Loucy (cell line): Measurements from ENCODE around the gene CXorf66.

Experiments
- H2AFZ ChIP-seq: fragments of 200-600 bp; sonication (generic); 2 replicates; pipeline ENCODE4 v1.6.0; 2016; ENCODE audit warnings: antibody characterized with exemption, mild to moderate bottlenecking, low read length, moderate library complexity
- H3F3A ChIP-seq: fragments of 200-600 bp; 2 replicates; pipeline ENCODE4 v1.6.0; 2016; ENCODE audit warnings: antibody characterized with exemption, low read depth, mild to moderate bottlenecking
- H3K27me3 ChIP-seq: fragments of 200-600 bp; sonication (generic); 2 replicates; pipeline ENCODE4 v1.6.1; 2014; ENCODE audit warnings: low read length, mild to moderate bottlenecking; ENCODE audit not compliant: insufficient read depth, poor library complexity, severe bottlenecking
- H3K36me3 ChIP-seq: fragments of 200-600 bp; sonication (generic); 2 replicates; pipeline ENCODE4 v1.6.1; 2016; ENCODE audit warnings: low read length; ENCODE audit not compliant: insufficient read depth
- H3K4me1 ChIP-seq: fragments of 200-600 bp; sonication (generic); 2 replicates; pipeline ENCODE4 v1.5.1; 2014; ENCODE audit warnings: low read length, mild to moderate bottlenecking; ENCODE audit not compliant: insufficient read depth, poor library complexity, severe bottlenecking
- H3K4me2 ChIP-seq: fragments of 200-600 bp; sonication (generic); 2 replicates; pipeline ENCODE4 v1.6.0; 2014; ENCODE audit warnings: antibody characterized with exemption, low read length, low read depth, mild to moderate bottlenecking; ENCODE audit not compliant: poor library complexity, severe bottlenecking
- H3K4me3 ChIP-seq: fragments of 200-600 bp; sonication (generic); 2 replicates; pipeline ENCODE4 v1.5.1; 2014; ENCODE audit warnings: low read length, mild to moderate bottlenecking, mixed read lengths; ENCODE audit not compliant: poor library complexity, severe bottlenecking
- H3K79me2 ChIP-seq: fragments of 200-600 bp; sonication (generic); 2 replicates; pipeline ENCODE4 v1.6.1; 2014; ENCODE audit warnings: low read length; ENCODE audit not compliant: insufficient read depth
- H3K9ac ChIP-seq: fragments of 200-600 bp; sonication (generic); 2 replicates; pipeline ENCODE4 v1.6.0; 2014; ENCODE audit warnings: mild to moderate bottlenecking, low read depth, low read length, moderate library complexity; ENCODE audit not compliant: poor library complexity, severe bottlenecking
- H3K9me2 ChIP-seq: fragments of 200-600 bp; sonication (generic); replicated peaks from 2 replicates; pipeline ENCODE4 v1.6.1; 2016; ENCODE audit warnings: low read depth, low read length, mixed read lengths
- H3K9me3 ChIP-seq: fragments of 200-600 bp; sonication (generic); 2 replicates; pipeline ENCODE4 v1.6.1; 2014; ENCODE audit warnings: mild to moderate bottlenecking, antibody characterized with exemption, low read length, low read depth; ENCODE audit not compliant: insufficient read depth
- H4K20me1 ChIP-seq: fragments of 200-600 bp; sonication (generic); 2 replicates; pipeline ENCODE4 v1.6.0; 2014; ENCODE audit warnings: antibody characterized with exemption, low read length, mild to moderate bottlenecking; ENCODE audit not compliant: insufficient read depth, poor library complexity, severe bottlenecking
- EZH2phosphoT487 ChIP-seq: fragments of 200-600 bp; IDR thresholded peaks from 2 replicates; pipeline ENCODE4 v1.6.1; 2018; ENCODE audit warnings: antibody characterized with exemption, mild to moderate bottlenecking, moderate library complexity, borderline replicate concordance
- TF ChIP-seq, protein P1 (sequence below): fragments of 200-600 bp; sonication (generic); conservative IDR thresholded peaks from 2 replicates; pipeline ENCODE4 v1.5.1; 2014; ENCODE audit warnings: mild to moderate bottlenecking, antibody characterized with exemption, low read length

CXorf66 gene

GRCh38 chrX:139972629-139973624, 7.6 kb upstream of the CXorf66 start:
- H2AFZ ChIP-seq: no peak overlapping the region
- no peak overlapping the region for H3K9ac ChIP-seq
- no peaks in the 10 kb centered on the region for H3K4me1 ChIP-seq
- H3K36me3 ChIP-seq: no peaks in the 10 kb centered on the region
- no peaks in the 10 kb centered on the region for H3F3A ChIP-seq
- no peaks in the 10 kb centered on the region for H3K9me3 ChIP-seq
- H3K79me2 ChIP-seq: no peaks in the 10 kb centered on the region
- no peaks in the 10 kb centered on the region for H4K20me1 ChIP-seq
- no peak overlapping the region for H3K4me3 ChIP-seq
- TF ChIP-seq, protein P1, sequence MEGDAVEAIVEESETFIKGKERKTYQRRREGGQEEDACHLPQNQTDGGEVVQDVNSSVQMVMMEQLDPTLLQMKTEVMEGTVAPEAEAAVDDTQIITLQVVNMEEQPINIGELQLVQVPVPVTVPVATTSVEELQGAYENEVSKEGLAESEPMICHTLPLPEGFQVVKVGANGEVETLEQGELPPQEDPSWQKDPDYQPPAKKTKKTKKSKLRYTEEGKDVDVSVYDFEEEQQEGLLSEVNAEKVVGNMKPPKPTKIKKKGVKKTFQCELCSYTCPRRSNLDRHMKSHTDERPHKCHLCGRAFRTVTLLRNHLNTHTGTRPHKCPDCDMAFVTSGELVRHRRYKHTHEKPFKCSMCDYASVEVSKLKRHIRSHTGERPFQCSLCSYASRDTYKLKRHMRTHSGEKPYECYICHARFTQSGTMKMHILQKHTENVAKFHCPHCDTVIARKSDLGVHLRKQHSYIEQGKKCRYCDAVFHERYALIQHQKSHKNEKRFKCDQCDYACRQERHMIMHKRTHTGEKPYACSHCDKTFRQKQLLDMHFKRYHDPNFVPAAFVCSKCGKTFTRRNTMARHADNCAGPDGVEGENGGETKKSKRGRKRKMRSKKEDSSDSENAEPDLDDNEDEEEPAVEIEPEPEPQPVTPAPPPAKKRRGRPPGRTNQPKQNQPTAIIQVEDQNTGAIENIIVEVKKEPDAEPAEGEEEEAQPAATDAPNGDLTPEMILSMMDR: no peak
- TF ChIP-seq EZH2phosphoT487: no peak
- no peaks in the 10 kb centered on the region for H3K9me2 ChIP-seq
- no peak overlapping the region for H3K4me2 ChIP-seq
- no peaks in the 10 kb centered on the region for H3K27me3 ChIP-seq

- H3K4me3 ChIP-seq: no peak overlapping the region
- no peak for TF ChIP-seq EZH2phosphoT487
- TF ChIP-seq, protein P1: no peak
Observed at GRCh38 chrX:139972113-139972512, 6.8 kb upstream of the CXorf66 start.

GRCh38 chrX:139971394-139971749, 6.1 kb upstream of the CXorf66 start:
- H3K9ac ChIP-seq: no peak overlapping the region
- H3K4me2 ChIP-seq: no peak overlapping the region
- H3K27me3 ChIP-seq: no peaks in the 10 kb centered on the region

More at GRCh38 chrX:139972113-139972512, 6.8 kb upstream of the CXorf66 start:
- no peaks in the 10 kb centered on the region for H4K20me1 ChIP-seq
- no peaks in the 10 kb centered on the region for H3K9me3 ChIP-seq
- no peak overlapping the region for H2AFZ ChIP-seq
- H3K4me2 ChIP-seq: no peak overlapping the region
- no peaks in the 10 kb centered on the region for H3F3A ChIP-seq
- H3K27me3 ChIP-seq: no peaks in the 10 kb centered on the region
- H3K4me1 ChIP-seq: no peaks in the 10 kb centered on the region
- no peaks in the 10 kb centered on the region for H3K36me3 ChIP-seq
- no peak overlapping the region for H3K9ac ChIP-seq
- H3K9me2 ChIP-seq: no peaks in the 10 kb centered on the region
- H3K79me2 ChIP-seq: no peaks in the 10 kb centered on the region

More at GRCh38 chrX:139971394-139971749, 6.1 kb upstream of the CXorf66 start:
- Histone ChIP-seq H3K36me3 (no peaks in the 10 kb centered on the region), H4K20me1 (no peaks in the 10 kb centered on the region), H3K9me2 (no peaks in the 10 kb centered on the region), H2AFZ (no peak overlapping the region), H3F3A (no peaks in the 10 kb centered on the region), H3K79me2 (no peaks in the 10 kb centered on the region), H3K4me1 (no peaks in the 10 kb centered on the region), H3K4me3 (no peak overlapping the region), H3K9me3 (no peaks in the 10 kb centered on the region)
- no peak for TF ChIP-seq EZH2phosphoT487
- TF ChIP-seq, protein P1: no peak
